H1 (cell line): ENCODE results near the gene MRI1. TPM values are rescaled to one million over a fixed set of nuclear protein-coding genes. Genes with fewer than 3 reads are reported as not detected.

Experiments
- CTCF ChIA-PET: fragments of 300-600 bp; sonication (Branson Sonifier 250); formaldehyde crosslinking; loops from one replicate; lab custom pipeline; 2021; ENCODE audit not compliant: partially characterized antibody; lab: Charles Lee
- POLR2A ChIA-PET: fragments of 300-600 bp; sonication (Branson Sonifier 250); formaldehyde crosslinking; loops from one replicate; lab custom pipeline; 2021; ENCODE audit warnings: inconsistent platforms; ENCODE audit not compliant: partially characterized antibody; lab: Charles Lee
- DNase-seq, 2 experiments: peaks; one replicate each; pipeline versions ENCODE4 v3.0.0 to v3.0.0-alpha.2; 2010 to 2022; ENCODE audit warnings: low spot score in 2 of 2, low read depth in 1 of 2, mixed read lengths in 1 of 2
- FAIRE-seq: peaks from 2 replicates; lab custom pipeline; 2011; peaks lifted over from hg19 to GRCh38; lab: Jason Lieb, UNC
- H2AFZ ChIP-seq: 2 replicates; pipeline ENCODE4 v1.8.1; 2012; ENCODE audit warnings: low read length, inconsistent platforms
- H2AK5ac ChIP-seq: 2 replicates; pipeline ENCODE4 v1.6.1; 2013; ENCODE audit warnings: low read depth, low read length
- H2BK120ac ChIP-seq: replicated peaks from 2 replicates; pipeline ENCODE3; 2013; ENCODE audit warnings: low read depth, low read length, inconsistent platforms
- H2BK12ac ChIP-seq: 2 replicates; pipeline ENCODE4 v1.6.1; 2013; ENCODE audit warnings: low read depth, low read length
- H2BK15ac ChIP-seq: 2 replicates; pipeline ENCODE4 v1.6.1; 2013; ENCODE audit warnings: low read length
- H2BK20ac ChIP-seq: 2 replicates; pipeline ENCODE4 v1.6.1; 2013; ENCODE audit warnings: low read length
- H2BK5ac ChIP-seq: 2 replicates; pipeline ENCODE4 v1.6.1; 2013; ENCODE audit warnings: low read depth, low read length
- H3K14ac ChIP-seq: 2 replicates; pipeline ENCODE4 v1.6.1; 2013; ENCODE audit warnings: inconsistent platforms; ENCODE audit not compliant: insufficient read length
- H3K18ac ChIP-seq: 2 replicates; pipeline ENCODE4 v1.6.1; 2013; ENCODE audit warnings: low read length; ENCODE audit errors: extremely low read depth
- H3K23ac ChIP-seq: 2 replicates; pipeline ENCODE4 v1.6.1; 2013; ENCODE audit warnings: inconsistent platforms; ENCODE audit not compliant: insufficient read length
- H3K23me2 ChIP-seq: 2 replicates; pipeline ENCODE4 v1.6.1; 2013; ENCODE audit warnings: low read depth, low read length
- H3K27ac ChIP-seq: 2 replicates; pipeline ENCODE4 v1.6.1; 2011; ENCODE audit warnings: low read depth, low read length, inconsistent platforms
- H3K27me3 ChIP-seq, 4 experiments: replicated peaks in 1 of 4; 1 replicate in 1 of 4; 2 replicates in 3 of 4; pipeline versions ENCODE4 v1.6.1 to v1.8.1; 2011 to 2013; ENCODE audit warnings: low read length in 3 of 4, mild to moderate bottlenecking in 3 of 4, inconsistent platforms in 2 of 4, mixed read lengths in 2 of 4, moderate library complexity in 1 of 4; ENCODE audit not compliant: control insufficient read depth in 3 of 4, insufficient read depth in 3 of 4; ENCODE audit errors: extremely low read depth in 1 of 4
- H3K36me3 ChIP-seq, 4 experiments: 2 replicates each; pipeline versions ENCODE4 v1.6.1 to v1.8.1; 2011 to 2013; ENCODE audit warnings: mild to moderate bottlenecking in 4 of 4, low read length in 3 of 4, moderate library complexity in 2 of 4, control low read depth in 1 of 4, inconsistent platforms in 1 of 4; ENCODE audit not compliant: insufficient read depth in 4 of 4, control insufficient read depth in 2 of 4
- H3K4ac ChIP-seq: replicated peaks from 2 replicates; pipeline ENCODE3; 2013; ENCODE audit warnings: low read length, low read depth, mixed read lengths, inconsistent platforms; ENCODE audit not compliant: insufficient read length
- H3K4me1 ChIP-seq, 4 experiments: replicated peaks in 1 of 4; 1 replicate in 1 of 4; 2 replicates in 3 of 4; pipeline versions ENCODE4 v1.6.1 to v1.8.1; 2011 to 2013; ENCODE audit warnings: low read length in 3 of 4, inconsistent platforms in 2 of 4, mixed read lengths in 1 of 4; ENCODE audit not compliant: insufficient read depth in 4 of 4, control insufficient read depth in 3 of 4
- H3K4me2 ChIP-seq, 2 experiments: 2 replicates each; pipeline versions ENCODE4 v1.6.1 to v1.8.1; 2011 to 2013; ENCODE audit warnings: low read depth in 2 of 2, low read length in 2 of 2, control low read depth in 1 of 2, inconsistent platforms in 1 of 2, mild to moderate bottlenecking in 1 of 2; ENCODE audit not compliant: insufficient read depth in 1 of 2
- H3K4me3 ChIP-seq, 4 experiments: fragments of 200-600, 300-600 bp in 1 of 4; sonication (generic), shearing (Covaris generic), sonication (Bioruptor Twin) in 1 of 4; 2 replicates each; pipeline versions ENCODE4 v1.5.1 to v1.8.1; 2011 to 2016; ENCODE audit warnings: low read length in 4 of 4, low read depth in 3 of 4, control low read depth in 2 of 4, inconsistent platforms in 2 of 4, mild to moderate bottlenecking in 2 of 4, mixed read lengths in 1 of 4, moderate library complexity in 1 of 4; ENCODE audit not compliant: insufficient read depth in 2 of 4; ENCODE audit errors: extremely low read depth in 1 of 4
- H3K56ac ChIP-seq: replicated peaks from 2 replicates; pipeline ENCODE3; 2013; ENCODE audit warnings: low read depth, mild to moderate bottlenecking, mixed read lengths, low read length, inconsistent platforms; ENCODE audit not compliant: insufficient read length
- H3K79me1 ChIP-seq: 2 replicates; pipeline ENCODE4 v1.6.1; 2013; ENCODE audit warnings: low read depth, low read length, control low read depth
- H3K79me2 ChIP-seq, 2 experiments: 2 replicates each; pipeline versions ENCODE4 v1.6.1 to v1.8.1; 2012 to 2013; ENCODE audit warnings: low read length in 2 of 2, mild to moderate bottlenecking in 2 of 2, inconsistent platforms in 1 of 2; ENCODE audit not compliant: insufficient read depth in 2 of 2, control insufficient read depth in 1 of 2
- H3K9ac ChIP-seq, 4 experiments: replicated peaks in 1 of 4; 1 replicate in 1 of 4; 2 replicates in 3 of 4; pipeline versions ENCODE4 v1.6.1 to v1.8.1; 2011 to 2013; ENCODE audit warnings: low read depth in 3 of 4, low read length in 3 of 4, control low read depth in 2 of 4, mild to moderate bottlenecking in 2 of 4, moderate library complexity in 2 of 4, inconsistent platforms in 1 of 4; ENCODE audit errors: extremely low read depth in 1 of 4
- H3K9me3 ChIP-seq, 2 experiments: 2 replicates each; pipeline versions ENCODE4 v1.6.1 to v1.8.1; 2012 to 2013; ENCODE audit warnings: mild to moderate bottlenecking in 2 of 2, moderate library complexity in 2 of 2, control low read depth in 1 of 2, inconsistent platforms in 1 of 2, low read depth in 1 of 2, low read length in 1 of 2, mixed read lengths in 1 of 2; ENCODE audit not compliant: insufficient read depth in 2 of 2
- H4K20me1 ChIP-seq, 2 experiments: replicated peaks in 1 of 2; 2 replicates each; pipeline versions ENCODE3 to v1.8.1; 2011 to 2013; ENCODE audit warnings: inconsistent platforms in 2 of 2, low read length in 2 of 2, mild to moderate bottlenecking in 1 of 2; ENCODE audit not compliant: insufficient read depth in 2 of 2, control insufficient read depth in 1 of 2
- H4K5ac ChIP-seq: 2 replicates; pipeline ENCODE4 v1.6.1; 2013; ENCODE audit warnings: low read length, low read depth, mixed read lengths, inconsistent platforms; ENCODE audit not compliant: insufficient read length
- H4K8ac ChIP-seq: 2 replicates; pipeline ENCODE4 v1.8.0; 2013; ENCODE audit warnings: mild to moderate bottlenecking, moderate library complexity, low read length, inconsistent platforms; ENCODE audit not compliant: insufficient read depth; ENCODE audit errors: extremely low read depth
- H4K91ac ChIP-seq: replicated peaks from 2 replicates; pipeline ENCODE3; 2013; ENCODE audit warnings: low read length, mixed read lengths, inconsistent platforms; ENCODE audit not compliant: insufficient read length
- ATF2 ChIP-seq: IDR thresholded peaks from 2 replicates; pipeline ENCODE4 v1.6.1; 2012; ENCODE audit warnings: low read length, inconsistent platforms
- WGBS, 2 experiments: shearing (Covaris generic) in 1 of 2; methylation state at CpG; one replicate each; pipeline versions ENCODE4 v1.1.6 to v1.1.7; 2013 to 2015; ENCODE audit warnings: low lambda C conversion rate in 2 of 2, mixed read lengths in 2 of 2, inconsistent platforms in 1 of 2, low coverage in 1 of 2, missing lambda C conversion rate in 1 of 2; ENCODE audit not compliant: insufficient replicate concordance in 2 of 2, insufficient coverage in 1 of 2, insufficient read length in 1 of 2; ENCODE audit errors: extremely low coverage in 1 of 2, missing lambda C conversion rate in 1 of 2; 5-methylcytosine and 5-hydroxymethylcytosine counted together
- polyA plus RNA-seq, 7 experiments: library from polyadenylated mRNA; depleted of rRNA in 3 of 7; stranded (reverse) in 5 of 7; unstranded in 2 of 7; fragments of >200 nt in 5 of 7; fragments of 200-250 nt in 2 of 7; gene quantifications; 1 replicate in 5 of 7; 2 replicates in 1 of 7; 4 replicates in 1 of 7; pipeline versions ENCODE4 v1.2.1 to v1.2.3, GENCODE V29; 2011 to 2013; ENCODE audit warnings: missing spikeins in 2 of 7, mixed read lengths in 2 of 7
- total RNA-seq: library from RNA; stranded (reverse); fragmentation: NEBNext Ultra II Directional; extraction: Animal tissue kit (Norgen Biotek cat#: 25700); gene quantifications from 2 replicates; pipeline ENCODE4 v1.2.1, GENCODE V29; 2021

MRI1 gene
- total and polyA plus RNA-seq, 2 of the 8 experiments (the other 6 are each of a cell fraction or from before 2014, with no cell fraction given): 24.5 to 29.5 TPM

GRCh38 chr19:13726323-13726722 lies 38.0 kb upstream of the MRI1 start:
- Histone ChIP-seq H3K4me2 (no peak overlapping the region), H4K5ac (no peak overlapping the region), H2BK5ac (no peak overlapping the region), H3K23me2 (no peaks in the 10 kb centered on the region), H3K9me3 (no peaks in the 10 kb centered on the region), H3K36me3 (no peaks in the 10 kb centered on the region), H2AK5ac (no peak overlapping the region), H2BK15ac (no peak overlapping the region)
- no peak for TF ChIP-seq ATF2
- TF ChIP-seq, all 59 proteins: peak for 0
- Histone ChIP-seq H3K9ac (no peak overlapping the region), H4K91ac (no peak overlapping the region), H3K27me3 (no peaks in the 10 kb centered on the region), H3K4me3 (no peak overlapping the region), H2BK120ac (no peak overlapping the region), H3K23ac (no peak overlapping the region), H4K20me1 (no peaks in the 10 kb centered on the region), H3K14ac (no peak overlapping the region), H3K4ac (no peak overlapping the region), H3K79me2 (no peaks in the 10 kb centered on the region), H2BK12ac (no peak overlapping the region), H3K56ac (no peak overlapping the region), H2BK20ac (no peak overlapping the region), H3K18ac (no peak overlapping the region), H4K8ac (no peak overlapping the region), H2AFZ (no peak overlapping the region), H3K4me1 (peaks cover 0 to 5% (median 0%) of the 10 kb centered on the region in 4 experiments; a peak in 2 of 7 replicates), H3K79me1 (no peaks in the 10 kb centered on the region; the same call in 1 of the 2 replicates), H3K27ac (no peak overlapping the region)
- DNase-seq: no peak
- no peak for FAIRE-seq
- CTCF ChIA-PET: interaction anchor here (0.6 to 2.1 kb wide), 6 partner anchors 9 to 448 kb away, joined by 3 to 6 read pairs (median 4); no protein-coding TSS in a partner anchor
- POLR2A ChIA-PET: interaction anchor here (0.6 to 1.3 kb wide), 2 partner anchors 20 to 88 kb away, joined by 4 read pairs; no protein-coding TSS in a partner anchor
- 95% methylated on average over 5 of the region's 5 CpGs; no CpG with 5 or more reads in 1 of the 2 experiments for WGBS, 2 experiments
